Measurements from ENCODE around the gene PXDN.

Gene PXDN

DNA sequence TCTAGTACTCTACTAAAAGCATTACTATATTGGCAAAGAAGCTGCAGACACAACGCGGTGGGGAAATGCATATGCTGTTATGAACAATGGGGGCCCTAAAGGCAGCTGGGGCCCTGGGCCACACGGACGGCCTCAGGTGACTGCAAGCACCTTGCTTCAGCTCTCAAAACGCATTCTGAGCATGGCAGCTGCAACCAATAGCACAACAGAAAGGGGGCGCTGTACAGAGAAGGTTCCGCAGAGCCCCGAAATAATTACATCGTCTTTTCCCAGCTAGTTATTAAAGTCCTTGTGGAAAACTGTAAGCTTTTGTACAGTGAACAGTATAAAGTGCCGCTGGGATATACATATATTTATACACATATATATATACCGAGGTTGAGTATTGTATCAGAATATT, 45.3 kb upstream of the PXDN start:
- TF ChIP-seq, protein P1, sequence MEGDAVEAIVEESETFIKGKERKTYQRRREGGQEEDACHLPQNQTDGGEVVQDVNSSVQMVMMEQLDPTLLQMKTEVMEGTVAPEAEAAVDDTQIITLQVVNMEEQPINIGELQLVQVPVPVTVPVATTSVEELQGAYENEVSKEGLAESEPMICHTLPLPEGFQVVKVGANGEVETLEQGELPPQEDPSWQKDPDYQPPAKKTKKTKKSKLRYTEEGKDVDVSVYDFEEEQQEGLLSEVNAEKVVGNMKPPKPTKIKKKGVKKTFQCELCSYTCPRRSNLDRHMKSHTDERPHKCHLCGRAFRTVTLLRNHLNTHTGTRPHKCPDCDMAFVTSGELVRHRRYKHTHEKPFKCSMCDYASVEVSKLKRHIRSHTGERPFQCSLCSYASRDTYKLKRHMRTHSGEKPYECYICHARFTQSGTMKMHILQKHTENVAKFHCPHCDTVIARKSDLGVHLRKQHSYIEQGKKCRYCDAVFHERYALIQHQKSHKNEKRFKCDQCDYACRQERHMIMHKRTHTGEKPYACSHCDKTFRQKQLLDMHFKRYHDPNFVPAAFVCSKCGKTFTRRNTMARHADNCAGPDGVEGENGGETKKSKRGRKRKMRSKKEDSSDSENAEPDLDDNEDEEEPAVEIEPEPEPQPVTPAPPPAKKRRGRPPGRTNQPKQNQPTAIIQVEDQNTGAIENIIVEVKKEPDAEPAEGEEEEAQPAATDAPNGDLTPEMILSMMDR (IDR thresholded peaks at IDR 0.05; ENCODE audit: control insufficient read depth, extremely low read depth, insufficient read depth), result no peak
- no peak overlapping the region for H3K4me3 ChIP-seq (ENCODE audit: low read depth, low read length)
- no peak for DNase-seq (ENCODE audit: low read depth)

DNA sequence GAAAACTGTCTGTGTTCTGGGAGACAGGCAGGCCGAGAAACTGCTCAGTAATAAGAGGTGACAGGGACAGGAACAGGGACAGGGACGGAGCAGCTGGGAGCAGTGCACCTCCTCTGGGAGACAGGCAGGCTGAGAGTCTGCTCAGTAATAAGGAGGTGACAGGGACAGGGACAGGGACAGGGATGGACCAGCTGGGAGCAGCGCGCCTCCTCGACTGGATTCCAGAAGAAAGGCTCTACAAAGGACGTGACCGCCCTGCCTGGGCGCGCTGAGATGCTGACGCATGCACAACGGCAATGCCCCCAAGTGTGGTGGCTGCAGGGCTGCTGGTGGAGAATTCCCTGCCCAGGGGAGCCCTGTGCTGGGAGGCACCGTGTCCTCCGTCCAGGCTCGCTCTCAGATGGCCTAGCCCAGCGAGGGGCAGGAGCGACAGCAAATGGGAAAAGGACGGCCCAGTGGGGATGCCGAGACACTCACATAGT, 44.2 kb upstream of the PXDN start:
- no peak for DNase-seq (ENCODE audit: low read depth)
- H3K4me3 ChIP-seq (ENCODE audit: low read depth, low read length), result no peak overlapping the region
- TF ChIP-seq, protein P1 (IDR thresholded peaks at IDR 0.05; ENCODE audit: control insufficient read depth, extremely low read depth, insufficient read depth), result no peak

DNA sequence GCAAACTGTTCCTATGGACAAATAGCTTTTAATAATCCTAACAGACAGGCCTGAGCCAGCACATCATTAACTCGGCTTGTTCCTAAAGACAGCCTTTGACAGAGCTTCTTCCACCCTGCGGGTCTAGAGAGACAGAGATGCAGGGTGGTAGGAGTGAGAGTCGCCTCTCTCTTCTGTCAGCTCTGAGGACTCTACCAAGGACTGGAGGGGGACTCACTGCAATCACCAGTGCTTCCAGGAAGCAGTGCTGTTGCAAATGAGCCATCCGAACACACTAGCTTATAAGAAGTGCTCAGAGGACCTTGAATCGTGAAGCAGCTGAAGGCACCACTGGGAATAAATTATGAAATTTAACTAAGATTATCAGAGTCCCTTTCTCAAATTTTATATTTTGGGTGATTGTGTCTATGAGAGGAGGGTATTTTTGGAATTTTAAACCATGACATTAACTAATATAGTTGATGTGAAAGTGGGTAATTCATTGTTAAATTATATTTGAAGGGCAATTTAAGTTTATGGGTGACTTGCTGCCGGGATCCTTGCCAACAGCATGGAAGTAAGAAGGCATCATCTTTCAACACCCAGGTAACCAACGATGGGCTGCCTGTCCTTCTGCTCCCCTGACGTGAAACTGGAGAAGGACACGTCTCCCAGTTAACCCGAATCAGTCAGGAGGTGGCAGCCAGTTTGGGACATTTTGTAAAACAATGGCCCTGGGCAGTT, 43.6 kb upstream of the PXDN start:
- H3K4me3 ChIP-seq (ENCODE audit: low read depth, low read length), result no peak overlapping the region
- TF ChIP-seq, protein P1 (IDR thresholded peaks at IDR 0.05; ENCODE audit: control insufficient read depth, extremely low read depth, insufficient read depth), result no peak
- DNase-seq (ENCODE audit: low read depth), result no peak

DNA sequence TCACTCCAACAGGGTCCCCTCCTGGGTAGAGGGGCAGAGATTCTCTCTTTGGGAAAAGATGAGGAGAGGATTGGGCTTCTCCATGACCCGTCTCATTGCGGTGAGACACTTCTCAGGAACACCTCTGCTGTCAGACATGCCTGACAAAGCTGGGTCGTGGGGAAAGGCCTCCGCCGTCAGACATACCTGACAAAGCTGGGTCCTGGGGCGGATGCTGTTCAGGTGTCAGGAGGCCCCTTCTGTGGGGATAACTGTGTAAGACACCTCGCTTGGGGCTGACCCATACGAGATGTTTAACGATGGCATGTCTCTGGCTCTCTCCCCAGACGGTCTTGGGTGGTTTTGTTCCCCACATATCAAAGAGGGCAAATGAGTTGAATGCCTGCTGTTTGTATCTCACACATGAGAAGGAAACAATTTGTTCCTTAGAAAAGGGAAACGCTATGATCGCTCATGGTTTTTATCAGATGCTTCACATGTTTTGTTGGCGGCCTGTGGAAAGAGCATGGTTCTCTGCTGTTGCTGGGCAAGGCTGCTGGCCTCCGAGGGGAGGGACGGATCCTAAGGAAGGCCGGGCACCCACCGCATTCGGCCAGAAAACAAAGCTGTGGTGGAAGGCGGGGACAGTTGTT, 40.8 kb upstream of the PXDN start:
- TF ChIP-seq, protein P1 (IDR thresholded peaks at IDR 0.05; ENCODE audit: control insufficient read depth, extremely low read depth, insufficient read depth), result no peak
- H3K4me3 ChIP-seq (ENCODE audit: low read depth, low read length), result no peak overlapping the region
- no peak for DNase-seq (ENCODE audit: low read depth)

DNA sequence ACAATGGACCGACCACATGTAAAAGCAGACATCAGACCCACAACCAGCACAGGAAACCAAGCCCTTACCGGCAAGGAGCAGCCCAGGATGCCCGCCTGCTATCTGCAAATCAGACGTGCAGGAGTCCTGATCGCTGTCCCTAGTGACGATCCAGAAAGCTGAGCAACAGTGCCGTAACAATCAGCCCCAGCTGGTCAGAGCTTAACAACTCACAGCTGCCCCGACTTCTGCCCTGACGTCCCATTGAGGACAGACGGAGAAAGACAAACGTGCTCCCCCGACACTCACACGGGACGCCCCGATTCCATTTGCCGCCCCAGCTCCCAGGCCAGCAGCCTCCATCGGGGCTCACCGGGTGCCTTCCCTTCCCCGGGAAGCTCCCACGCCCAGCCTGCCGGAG, 39.8 kb upstream of the PXDN start:
- TF ChIP-seq, protein P1 (IDR thresholded peaks at IDR 0.05; ENCODE audit: control insufficient read depth, extremely low read depth, insufficient read depth), result no peak
- no peak overlapping the region for H3K4me3 ChIP-seq (ENCODE audit: low read depth, low read length)
- DNase-seq (ENCODE audit: low read depth), result no peak

DNA sequence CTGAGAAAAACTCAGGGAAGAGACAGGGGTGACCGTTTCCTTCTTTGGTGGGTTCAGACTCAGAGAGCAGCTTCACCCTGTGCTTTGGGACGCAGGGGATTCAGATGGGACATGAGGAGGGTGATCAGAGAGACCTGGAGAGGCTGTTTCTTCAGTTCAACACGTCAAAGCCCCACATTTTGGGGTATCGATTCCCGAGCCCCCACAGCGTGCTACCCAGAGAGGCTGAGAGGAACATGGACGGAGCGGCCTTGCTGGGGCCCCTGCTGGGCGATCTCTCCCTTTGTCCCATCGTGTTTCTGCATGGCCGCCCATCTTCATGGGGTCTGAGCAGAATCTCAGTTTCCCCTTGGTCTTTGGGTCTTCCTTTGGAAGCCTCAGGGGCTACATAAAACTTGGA, 38.2 kb upstream of the PXDN start:
- no peak for DNase-seq (ENCODE audit: low read depth)
- H3K4me3 ChIP-seq (ENCODE audit: low read depth, low read length), result no peak overlapping the region
- TF ChIP-seq, protein P1 (IDR thresholded peaks at IDR 0.05; ENCODE audit: control insufficient read depth, extremely low read depth, insufficient read depth), result no peak
